HepG2 (cell line): ENCODE results near the gene PDZD4. TPM values are rescaled to one million over a fixed set of nuclear protein-coding genes. Genes with fewer than 3 reads are reported as not detected.

Experiments used
- ARHGAP35 ChIP-seq: sonication (generic); formaldehyde crosslinking; IDR thresholded peaks from 2 replicates; pipeline ENCODE4 v1.9.0; 2022; ENCODE audit warnings: mild to moderate bottlenecking, inconsistent platforms, moderate library complexity, missing genetic modification reagents, borderline replicate concordance
- CC2D1A ChIP-seq: sonication (generic); formaldehyde crosslinking; IDR thresholded peaks from 2 replicates; pipeline ENCODE4 v1.8.1; 2023; ENCODE audit warnings: mild to moderate bottlenecking, missing genetic modification reagents
- IRX3 ChIP-seq: sonication (generic); formaldehyde crosslinking; IDR thresholded peaks from 2 replicates; pipeline ENCODE4 v1.8.1; 2023; ENCODE audit warnings: mild to moderate bottlenecking, low read depth, missing genetic modification reagents, borderline replicate concordance
- MXI1 ChIP-seq: IDR thresholded peaks from 3 replicates; pipeline ENCODE4 v1.6.1; 2012; ENCODE audit warnings: low read depth, low read length, inconsistent platforms, borderline replicate concordance
- NFYB ChIP-seq: sonication (generic); formaldehyde crosslinking; IDR thresholded peaks from 2 replicates; pipeline ENCODE4 v1.4.0; 2020; ENCODE audit warnings: missing genetic modification reagents
- PAX8 ChIP-seq: sonication (generic); formaldehyde crosslinking; IDR thresholded peaks from 2 replicates; pipeline ENCODE4 v1.8.0; 2022; ENCODE audit warnings: mild to moderate bottlenecking, missing genetic modification reagents, borderline replicate concordance
- YEATS2 ChIP-seq: sonication (generic); formaldehyde crosslinking; IDR thresholded peaks from 2 replicates; pipeline ENCODE4 v1.4.0; 2020; ENCODE audit warnings: missing genetic modification reagents, borderline replicate concordance
- ZNF180 ChIP-seq: sonication (generic); formaldehyde crosslinking; IDR thresholded peaks from 2 replicates; pipeline ENCODE4 v1.4.0; 2020; ENCODE audit warnings: low read depth, missing genetic modification reagents, borderline replicate concordance
- ZNF224 ChIP-seq: sonication (generic); formaldehyde crosslinking; IDR thresholded peaks from 2 replicates; pipeline ENCODE4 v1.5.0; 2020; ENCODE audit warnings: mild to moderate bottlenecking, missing genetic modification reagents
- ZNF329 ChIP-seq: sonication (generic); formaldehyde crosslinking; IDR thresholded peaks from 2 replicates; pipeline ENCODE4 v1.9.0; 2021; ENCODE audit warnings: low read depth, mild to moderate bottlenecking, missing genetic modification reagents
- polyA plus RNA-seq, 8 experiments: library from polyadenylated mRNA; depleted of rRNA in 3 of 8; stranded (reverse) in 7 of 8; unstranded in 1 of 8; fragments of >200 nt; fragmentation: Illumina TruSeq in 4 of 8; extraction: Trizol in 4 of 8; gene quantifications; 2 replicates each; pipeline versions ENCODE4 v1.2.1 to v1.2.3, GENCODE V29; 2011 to 2016; ENCODE audit warnings: low read depth in 4 of 8, missing spikeins in 1 of 8, mixed read lengths in 1 of 8; ENCODE audit not compliant: insufficient read depth in 1 of 8
- total RNA-seq, 5 experiments: library from RNA; depleted of rRNA; stranded (reverse); fragments of >200 nt; fragmentation: Illumina TruSeq; extraction: Trizol; gene quantifications; 2 replicates each; pipeline ENCODE4 v1.2.3, GENCODE V29; 2016; ENCODE audit warnings: low read depth in 1 of 5
- TF ChIP-seq, protein P1 (sequence below): sonication (generic); formaldehyde crosslinking; IDR thresholded peaks from 2 replicates; pipeline ENCODE4 v1.8.0; 2022; ENCODE audit warnings: missing genetic modification reagents, low read depth, mild to moderate bottlenecking, borderline replicate concordance
- TF ChIP-seq, protein P2 (sequence below): IDR thresholded peaks from 2 replicates; pipeline ENCODE4 v1.6.1; 2018; ENCODE audit warnings: missing genetic modification reagents
- TF ChIP-seq, protein P3 (sequence below): sonication (generic); formaldehyde crosslinking; IDR thresholded peaks from 2 replicates; pipeline ENCODE4 v1.5.1; 2020; ENCODE audit warnings: missing genetic modification reagents, mild to moderate bottlenecking, borderline replicate concordance
- TF ChIP-seq, protein P4 (sequence below): sonication (generic); formaldehyde crosslinking; IDR thresholded peaks from 2 replicates; pipeline ENCODE4 v1.4.0; 2020; ENCODE audit warnings: missing genetic modification reagents
- TF ChIP-seq, protein P5 (sequence below): sonication (generic); formaldehyde crosslinking; IDR thresholded peaks from 2 replicates; pipeline ENCODE4 v1.5.0; 2020; ENCODE audit warnings: missing genetic modification reagents, mild to moderate bottlenecking, borderline replicate concordance
- TF ChIP-seq, protein P6 (sequence below): sonication (generic); formaldehyde crosslinking; IDR thresholded peaks from 2 replicates; pipeline ENCODE4 v1.5.0; 2020; ENCODE audit warnings: missing genetic modification reagents
- TF ChIP-seq, protein P7 (sequence below): sonication (generic); formaldehyde crosslinking; IDR thresholded peaks from 2 replicates; pipeline ENCODE4 v1.4.0; 2020; ENCODE audit warnings: mild to moderate bottlenecking, missing genetic modification reagents

PDZD4 gene
- total and polyA plus RNA-seq, 2 of the 13 experiments (the other 11 are each of a cell fraction or from before 2014, with no cell fraction given): not detected

DNA sequence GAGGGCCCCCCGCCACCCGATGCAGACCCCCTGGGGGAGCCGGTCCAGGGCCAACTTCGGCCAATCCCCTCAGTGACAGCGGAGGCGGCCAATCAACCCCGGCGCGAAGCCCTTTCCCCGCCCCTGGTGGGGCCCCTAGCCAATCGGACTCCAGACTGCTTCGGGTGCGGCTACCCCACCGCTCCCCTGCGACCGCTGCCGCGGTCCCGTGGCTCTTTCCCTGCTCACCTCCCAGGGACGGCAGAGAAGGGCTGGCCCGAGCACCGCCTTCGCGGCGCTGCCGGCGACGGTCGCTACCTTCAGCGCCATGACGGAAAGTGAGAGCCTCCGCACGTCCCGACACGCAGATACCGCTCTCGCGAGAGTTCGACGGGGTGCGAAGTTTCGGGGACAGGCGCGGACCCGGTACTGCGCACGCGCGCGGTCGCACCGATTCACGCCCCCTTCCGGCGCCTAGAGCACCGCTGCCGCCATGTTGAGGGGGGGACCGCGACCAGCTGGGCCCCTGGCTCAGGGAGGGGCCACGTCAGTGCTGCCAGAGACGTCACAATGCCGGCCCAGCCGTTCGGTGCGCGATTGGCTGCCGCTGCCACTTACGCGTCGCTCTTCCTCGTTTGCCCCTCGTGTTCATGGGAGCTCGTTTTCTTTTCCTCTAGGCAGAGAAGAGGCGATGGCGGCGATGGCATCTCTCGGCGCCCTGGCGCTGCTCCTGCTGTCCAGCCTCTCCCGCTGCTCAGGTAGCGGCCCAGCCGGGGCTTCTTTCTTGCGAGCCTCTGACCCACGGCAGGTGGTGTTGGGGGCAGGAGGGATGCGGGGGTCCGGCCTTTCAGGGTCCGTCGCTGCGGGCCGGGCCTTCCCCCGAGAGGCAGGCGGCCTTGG lies 36.1 kb downstream of the PDZD4 start, which contains the start of the genes IDH3G and SSR4 (continued):
- TF ChIP-seq PAX8 (CRISPR knock-in tag): no peak
- TF ChIP-seq, protein P1, sequence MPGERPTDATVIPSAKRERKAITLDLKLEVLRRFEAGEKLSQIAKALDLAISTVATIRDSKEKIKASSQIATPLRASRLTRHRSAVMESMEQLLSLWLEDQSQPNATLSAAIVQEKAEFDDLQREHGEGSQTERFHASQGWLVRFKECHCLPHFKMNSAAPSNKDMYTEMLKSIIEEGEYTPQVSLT: no peak; the same call in 1 of the 2 replicates
- TF ChIP-seq, protein P2, sequence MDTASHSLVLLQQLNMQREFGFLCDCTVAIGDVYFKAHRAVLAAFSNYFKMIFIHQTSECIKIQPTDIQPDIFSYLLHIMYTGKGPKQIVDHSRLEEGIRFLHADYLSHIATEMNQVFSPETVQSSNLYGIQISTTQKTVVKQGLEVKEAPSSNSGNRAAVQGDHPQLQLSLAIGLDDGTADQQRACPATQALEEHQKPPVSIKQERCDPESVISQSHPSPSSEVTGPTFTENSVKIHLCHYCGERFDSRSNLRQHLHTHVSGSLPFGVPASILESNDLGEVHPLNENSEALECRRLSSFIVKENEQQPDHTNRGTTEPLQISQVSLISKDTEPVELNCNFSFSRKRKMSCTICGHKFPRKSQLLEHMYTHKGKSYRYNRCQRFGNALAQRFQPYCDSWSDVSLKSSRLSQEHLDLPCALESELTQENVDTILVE (CRISPR knock-in tag): peak; percentile 87
- TF ChIP-seq, protein P3, sequence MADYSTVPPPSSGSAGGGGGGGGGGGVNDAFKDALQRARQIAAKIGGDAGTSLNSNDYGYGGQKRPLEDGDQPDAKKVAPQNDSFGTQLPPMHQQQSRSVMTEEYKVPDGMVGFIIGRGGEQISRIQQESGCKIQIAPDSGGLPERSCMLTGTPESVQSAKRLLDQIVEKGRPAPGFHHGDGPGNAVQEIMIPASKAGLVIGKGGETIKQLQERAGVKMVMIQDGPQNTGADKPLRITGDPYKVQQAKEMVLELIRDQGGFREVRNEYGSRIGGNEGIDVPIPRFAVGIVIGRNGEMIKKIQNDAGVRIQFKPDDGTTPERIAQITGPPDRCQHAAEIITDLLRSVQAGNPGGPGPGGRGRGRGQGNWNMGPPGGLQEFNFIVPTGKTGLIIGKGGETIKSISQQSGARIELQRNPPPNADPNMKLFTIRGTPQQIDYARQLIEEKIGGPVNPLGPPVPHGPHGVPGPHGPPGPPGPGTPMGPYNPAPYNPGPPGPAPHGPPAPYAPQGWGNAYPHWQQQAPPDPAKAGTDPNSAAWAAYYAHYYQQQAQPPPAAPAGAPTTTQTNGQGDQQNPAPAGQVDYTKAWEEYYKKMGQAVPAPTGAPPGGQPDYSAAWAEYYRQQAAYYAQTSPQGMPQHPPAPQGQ (CRISPR knock-in tag): no peak
- TF ChIP-seq, protein P4, sequence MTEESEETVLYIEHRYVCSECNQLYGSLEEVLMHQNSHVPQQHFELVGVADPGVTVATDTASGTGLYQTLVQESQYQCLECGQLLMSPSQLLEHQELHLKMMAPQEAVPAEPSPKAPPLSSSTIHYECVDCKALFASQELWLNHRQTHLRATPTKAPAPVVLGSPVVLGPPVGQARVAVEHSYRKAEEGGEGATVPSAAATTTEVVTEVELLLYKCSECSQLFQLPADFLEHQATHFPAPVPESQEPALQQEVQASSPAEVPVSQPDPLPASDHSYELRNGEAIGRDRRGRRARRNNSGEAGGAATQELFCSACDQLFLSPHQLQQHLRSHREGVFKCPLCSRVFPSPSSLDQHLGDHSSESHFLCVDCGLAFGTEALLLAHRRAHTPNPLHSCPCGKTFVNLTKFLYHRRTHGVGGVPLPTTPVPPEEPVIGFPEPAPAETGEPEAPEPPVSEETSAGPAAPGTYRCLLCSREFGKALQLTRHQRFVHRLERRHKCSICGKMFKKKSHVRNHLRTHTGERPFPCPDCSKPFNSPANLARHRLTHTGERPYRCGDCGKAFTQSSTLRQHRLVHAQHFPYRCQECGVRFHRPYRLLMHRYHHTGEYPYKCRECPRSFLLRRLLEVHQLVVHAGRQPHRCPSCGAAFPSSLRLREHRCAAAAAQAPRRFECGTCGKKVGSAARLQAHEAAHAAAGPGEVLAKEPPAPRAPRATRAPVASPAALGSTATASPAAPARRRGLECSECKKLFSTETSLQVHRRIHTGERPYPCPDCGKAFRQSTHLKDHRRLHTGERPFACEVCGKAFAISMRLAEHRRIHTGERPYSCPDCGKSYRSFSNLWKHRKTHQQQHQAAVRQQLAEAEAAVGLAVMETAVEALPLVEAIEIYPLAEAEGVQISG (CRISPR knock-in tag): peak; percentile 72
- TF ChIP-seq IRX3 (CRISPR knock-in tag): peak; percentile 82; the same call in 1 of the 2 replicates
- no peak for TF ChIP-seq ZNF224
- TF ChIP-seq, protein P5, sequence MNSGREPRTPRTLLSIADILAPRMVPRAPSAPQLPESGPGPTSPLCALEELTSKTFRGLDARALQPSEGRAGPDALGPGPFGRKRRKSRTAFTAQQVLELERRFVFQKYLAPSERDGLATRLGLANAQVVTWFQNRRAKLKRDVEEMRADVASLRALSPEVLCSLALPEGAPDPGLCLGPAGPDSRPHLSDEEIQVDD (CRISPR knock-in tag): no peak
- peak; percentile 79 for TF ChIP-seq NFYB (CRISPR knock-in tag)
- TF ChIP-seq ZNF329 (CRISPR knock-in tag): 0 out of 2 replicates have a peak, but pooled peaks have one; percentile 38
- TF ChIP-seq YEATS2 (CRISPR knock-in tag): peak; percentile 83
- no peak for TF ChIP-seq ARHGAP35
- TF ChIP-seq CC2D1A (CRISPR knock-in tag): no peak
- TF ChIP-seq ZNF180 (CRISPR knock-in tag): no peak
- TF ChIP-seq, protein P6, sequence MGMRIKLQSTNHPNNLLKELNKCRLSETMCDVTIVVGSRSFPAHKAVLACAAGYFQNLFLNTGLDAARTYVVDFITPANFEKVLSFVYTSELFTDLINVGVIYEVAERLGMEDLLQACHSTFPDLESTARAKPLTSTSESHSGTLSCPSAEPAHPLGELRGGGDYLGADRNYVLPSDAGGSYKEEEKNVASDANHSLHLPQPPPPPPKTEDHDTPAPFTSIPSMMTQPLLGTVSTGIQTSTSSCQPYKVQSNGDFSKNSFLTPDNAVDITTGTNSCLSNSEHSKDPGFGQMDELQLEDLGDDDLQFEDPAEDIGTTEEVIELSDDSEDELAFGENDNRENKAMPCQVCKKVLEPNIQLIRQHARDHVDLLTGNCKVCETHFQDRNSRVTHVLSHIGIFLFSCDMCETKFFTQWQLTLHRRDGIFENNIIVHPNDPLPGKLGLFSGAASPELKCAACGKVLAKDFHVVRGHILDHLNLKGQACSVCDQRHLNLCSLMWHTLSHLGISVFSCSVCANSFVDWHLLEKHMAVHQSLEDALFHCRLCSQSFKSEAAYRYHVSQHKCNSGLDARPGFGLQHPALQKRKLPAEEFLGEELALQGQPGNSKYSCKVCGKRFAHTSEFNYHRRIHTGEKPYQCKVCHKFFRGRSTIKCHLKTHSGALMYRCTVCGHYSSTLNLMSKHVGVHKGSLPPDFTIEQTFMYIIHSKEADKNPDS (CRISPR knock-in tag): no peak
- TF ChIP-seq, protein P7, sequence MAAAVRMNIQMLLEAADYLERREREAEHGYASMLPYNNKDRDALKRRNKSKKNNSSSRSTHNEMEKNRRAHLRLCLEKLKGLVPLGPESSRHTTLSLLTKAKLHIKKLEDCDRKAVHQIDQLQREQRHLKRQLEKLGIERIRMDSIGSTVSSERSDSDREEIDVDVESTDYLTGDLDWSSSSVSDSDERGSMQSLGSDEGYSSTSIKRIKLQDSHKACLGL: no peak
- TF ChIP-seq MXI1: peak; percentile 75; the same call in 1 of the 3 replicates
